ENCODE data around the gene HS6ST1. TPM values are rescaled to one million over a fixed set of nuclear protein-coding genes. Genes with fewer than 3 reads are reported as not detected.
A peak's percentile ranks its signal among the peaks of the same experiment; 100 is the strongest.

Gene HS6ST1
- total RNA-seq, 6 experiments from 2014 or later = 18.0 to 53.5 (median 31.0) TPM

- intact Hi-C loops (cut with DNase I) = loop anchor here in 1 of 2 donors (10.0 kb wide), 1 partner anchor 131 kb away; no protein-coding TSS in a partner anchor
Observed at GRCh38 chr2:128315829-128316776, 2.6 kb downstream of the HS6ST1 start.

GRCh38 chr2:128315122-128315828, 3.4 kb downstream of the HS6ST1 start:
- no peak for TF ChIP-seq CTCF (IDR thresholded peaks at IDR 0.05)
- TF ChIP-seq POLR2A (IDR thresholded peaks at IDR 0.05) = no peak
- peaks cover 0 to 67% (median 29%) of the 10 kb centered on the region in 4 donors for H3K4me1 ChIP-seq
- 54% methylated on average over 7 of the region's 12 CpGs for WGBS (ENCODE audit: insufficient coverage, low coverage, low lambda C conversion rate, missing lambda C conversion rate)
- no peaks in the 10 kb centered on the region for H3K9me3 ChIP-seq
- peak overlapping the region in 1 of 3 donors; percentile 79 for H3K4me3 ChIP-seq
- no peaks in the 10 kb centered on the region for H3K36me3 ChIP-seq
- no peaks in the 10 kb centered on the region for H3K27me3 ChIP-seq
- H3K27ac ChIP-seq = no peak overlapping the region
- peak in 1 of 3 donors; percentile 38 for DNase-seq
- ATAC-seq = no peak
- intact Hi-C loops (cut with DNase I) = loop anchor here in 1 of 2 donors (10.0 kb wide), 1 partner anchor 130 kb away; no protein-coding TSS in a partner anchor

More at GRCh38 chr2:128315829-128316776, 2.6 kb downstream of the HS6ST1 start:
- WGBS (ENCODE audit: insufficient coverage, low coverage, low lambda C conversion rate, missing lambda C conversion rate) = 17% methylated on average over 7 of the region's 20 CpGs
- Histone ChIP-seq H3K27ac (no peak overlapping the region), H3K9me3 (no peaks in the 10 kb centered on the region), H3K4me1 (peaks cover 0 to 58% (median 25%) of the 10 kb centered on the region in 4 donors), H3K36me3 (no peaks in the 10 kb centered on the region), H3K4me3 (peak overlapping the region; percentile 69 to 84 (median 79)), H3K27me3 (no peaks in the 10 kb centered on the region)
- ATAC-seq (peak in 2 of 4 donors; percentile 2 to 19), DNase-seq (peak in 1 of 3 donors; percentile 46)
- TF ChIP-seq CTCF (IDR thresholded peaks at IDR 0.05) (no peak), POLR2A (IDR thresholded peaks at IDR 0.05) (no peak)

- Histone ChIP-seq H3K27ac (peak overlapping the region in 1 of 3 donors; percentile 20), H3K9me3 (no peaks in the 10 kb centered on the region), H3K27me3 (no peaks in the 10 kb centered on the region), H3K4me1 (peaks cover 0 to 74% (median 32%) of the 10 kb centered on the region in 4 donors), H3K36me3 (no peaks in the 10 kb centered on the region), H3K4me3 (no peak overlapping the region)
- intact Hi-C loops (cut with DNase I) = loop anchor here in 1 of 2 donors (10.0 kb wide), 1 partner anchor 130 kb away; no protein-coding TSS in a partner anchor
- 15% methylated on average over 4 of the region's 20 CpGs for WGBS (ENCODE audit: insufficient coverage, low coverage, low lambda C conversion rate, missing lambda C conversion rate)
- ATAC-seq = peak; percentile 8 to 30 (median 18)
- peak in 2 of 3 donors; percentile 79 to 80 for DNase-seq
- no peak for TF ChIP-seq POLR2A (IDR thresholded peaks at IDR 0.05)
- TF ChIP-seq CTCF (IDR thresholded peaks at IDR 0.05) = no peak
Observed at GRCh38 chr2:128314348-128315121, 4.1 kb downstream of the HS6ST1 start.

- Histone ChIP-seq H3K27ac (no peak overlapping the region), H3K27me3 (no peaks in the 10 kb centered on the region), H3K36me3 (no peaks in the 10 kb centered on the region), H3K4me1 (peaks cover 0 to 80% (median 37%) of the 10 kb centered on the region in 4 donors), H3K4me3 (no peak overlapping the region), H3K9me3 (no peaks in the 10 kb centered on the region)
- intact Hi-C loops (cut with DNase I) = loop anchor here in 1 of 2 donors (10.0 kb wide), 1 partner anchor 129 kb away; no protein-coding TSS in a partner anchor
- ATAC-seq (no peak), DNase-seq (no peak)
- TF ChIP-seq POLR2A (IDR thresholded peaks at IDR 0.05) = no peak
- no peak for TF ChIP-seq CTCF (IDR thresholded peaks at IDR 0.05)
- WGBS (ENCODE audit: insufficient coverage, low coverage, low lambda C conversion rate, missing lambda C conversion rate) = 25% methylated on average over 1 of the region's 4 CpGs
Observed at GRCh38 chr2:128313931-128314347, 4.7 kb downstream of the HS6ST1 start.

Measured in right lobe of liver (tissue), 6 donors.